ENCODE measurements around the gene DCLK2. TPM values are rescaled to one million over a fixed set of nuclear protein-coding genes. Genes with fewer than 3 reads are reported as not detected.

DCLK2 gene
- total RNA-seq, 1 donor from 2014 or later, result 7.3 TPM

DNA sequence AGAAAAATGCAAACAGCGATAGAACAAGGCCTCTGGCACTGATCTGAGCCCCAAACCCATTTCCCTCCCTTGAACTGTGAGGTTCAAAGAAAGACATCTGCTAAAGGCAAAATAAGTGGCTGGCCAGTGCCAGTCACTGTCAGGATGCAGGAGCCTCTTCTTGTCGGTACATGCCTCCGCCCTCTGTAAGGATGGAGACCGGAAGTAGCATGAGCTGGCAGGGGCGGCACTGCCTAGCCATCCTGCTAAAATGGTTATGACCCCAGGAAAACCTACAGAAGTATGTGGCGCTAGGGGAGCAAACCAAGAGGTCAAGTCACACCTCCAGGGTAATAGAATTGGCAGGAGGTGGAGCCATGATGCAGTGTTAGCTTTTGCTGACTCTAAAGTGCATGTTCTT is 180.3 kb downstream of the DCLK2 start:
- Histone ChIP-seq H3K27ac (ENCODE audit: low read depth, low read length) (no peak overlapping the region), H3K27me3 (ENCODE audit: control insufficient read depth in 3 of 3, insufficient read depth in 3 of 3, low read length in 3 of 3) (no peaks in the 10 kb centered on the region), H3K9me3 (ENCODE audit: control insufficient read depth in 3 of 3, low read length in 3 of 3) (no peaks in the 10 kb centered on the region), H3K4me1 (ENCODE audit: control insufficient read depth in 3 of 3, insufficient read depth in 3 of 3, low read length in 3 of 3) (no peaks in the 10 kb centered on the region), H3K4me3 (ENCODE audit: low read length in 3 of 3) (no peak overlapping the region), H3K9ac (ENCODE audit: low read depth in 1 of 3, low read length in 3 of 3) (no peak overlapping the region), H3K36me3 (ENCODE audit: control insufficient read depth in 3 of 3, insufficient read depth in 3 of 3, low read length in 3 of 3) (no peaks in the 10 kb centered on the region)

DNA sequence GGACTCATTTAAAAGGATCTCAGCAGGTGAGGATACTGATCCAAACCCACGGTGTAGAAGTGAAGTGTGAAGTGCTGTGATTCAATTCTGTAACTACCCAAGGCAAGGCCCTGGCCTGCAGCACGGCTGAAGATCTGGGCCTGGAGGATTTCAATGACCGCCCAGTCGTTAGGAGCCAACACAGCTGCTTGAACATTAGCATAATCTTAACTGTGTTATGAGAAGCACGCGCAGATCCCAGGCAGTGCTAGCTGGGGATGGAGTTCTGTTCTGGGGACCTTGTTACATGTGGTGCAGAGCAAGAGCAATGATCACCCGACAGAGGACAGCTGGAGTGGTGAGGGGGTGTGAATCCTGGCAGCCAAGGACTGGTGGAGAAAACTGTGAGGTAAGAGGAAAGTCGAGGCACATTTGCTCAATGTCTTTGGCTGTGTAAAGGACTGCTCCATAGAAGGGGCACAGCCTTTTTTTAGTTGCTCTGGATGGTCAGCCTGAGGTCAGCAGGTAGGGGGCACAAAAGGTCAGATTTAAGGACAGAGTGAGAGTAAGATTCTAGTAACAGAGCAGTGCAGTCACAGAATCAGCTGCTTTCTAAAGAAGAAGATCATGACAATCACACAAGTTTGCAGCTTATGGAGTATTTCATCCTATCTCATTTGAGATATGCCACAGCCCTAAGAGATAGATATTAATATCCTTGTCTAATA is 181.8 kb downstream of the DCLK2 start:
- Histone ChIP-seq H3K27ac (ENCODE audit: low read depth, low read length) (no peak overlapping the region), H3K36me3 (ENCODE audit: control insufficient read depth in 3 of 3, insufficient read depth in 3 of 3, low read length in 3 of 3) (no peaks in the 10 kb centered on the region), H3K9ac (ENCODE audit: low read depth in 1 of 3, low read length in 3 of 3) (no peak overlapping the region)

DNA sequence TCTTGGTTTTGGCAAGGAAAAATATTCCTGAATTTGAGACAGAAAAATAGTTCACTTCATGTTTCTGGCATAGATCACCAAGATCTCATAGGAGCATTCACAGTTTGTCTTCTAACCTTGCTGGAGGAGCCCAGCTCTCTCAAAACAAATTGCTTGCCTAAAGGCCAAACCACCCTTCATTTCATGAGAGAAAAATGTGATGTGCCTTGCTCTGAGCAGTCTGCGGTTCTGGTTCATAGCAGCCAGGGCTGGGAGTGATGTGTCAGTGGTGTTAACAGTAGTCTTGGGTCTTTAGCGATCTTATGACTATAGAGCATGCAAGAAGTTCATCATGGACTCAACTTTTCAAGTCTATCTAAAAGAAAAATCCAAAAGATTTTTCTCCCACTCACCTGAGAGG is 183.3 kb downstream of the DCLK2 start:
- H3K27ac ChIP-seq (ENCODE audit: low read depth, low read length), result no peak overlapping the region

More for the DNA sequence above, 181.8 kb downstream of the DCLK2 start:
- Histone ChIP-seq H3K27me3 (ENCODE audit: control insufficient read depth in 3 of 3, insufficient read depth in 3 of 3, low read length in 3 of 3) (no peaks in the 10 kb centered on the region), H3K4me3 (ENCODE audit: low read length in 3 of 3) (no peak overlapping the region), H3K9me3 (ENCODE audit: control insufficient read depth in 3 of 3, low read length in 3 of 3) (no peaks in the 10 kb centered on the region), H3K4me1 (ENCODE audit: control insufficient read depth in 3 of 3, insufficient read depth in 3 of 3, low read length in 3 of 3) (no peaks in the 10 kb centered on the region)

DNA sequence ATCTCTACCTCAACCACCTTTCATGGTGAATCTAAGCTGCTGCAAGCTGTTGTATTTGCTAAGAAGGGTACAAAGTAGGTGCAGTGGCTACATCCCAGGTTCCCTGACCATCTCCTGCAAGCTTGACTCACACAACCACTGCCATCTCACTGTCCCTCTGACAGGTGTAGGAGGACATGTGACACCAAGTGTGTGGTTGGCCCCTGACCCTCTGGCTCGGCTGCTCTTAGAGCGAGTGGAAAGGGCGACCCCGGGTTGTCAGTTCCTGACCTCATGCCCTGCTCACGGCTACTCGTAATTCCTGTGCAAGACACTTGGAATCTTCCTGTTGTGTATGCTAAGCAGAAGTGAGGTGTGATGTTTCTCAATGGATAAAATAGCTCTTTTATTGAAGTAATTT is 184.4 kb downstream of the DCLK2 start:
- H3K9ac ChIP-seq (ENCODE audit: low read depth in 1 of 3, low read length in 3 of 3), result no peak overlapping the region

More for the DNA sequence above, 183.3 kb downstream of the DCLK2 start:
- Histone ChIP-seq H3K4me3 (ENCODE audit: low read length in 3 of 3) (no peak overlapping the region), H3K4me1 (ENCODE audit: control insufficient read depth in 3 of 3, insufficient read depth in 3 of 3, low read length in 3 of 3) (no peaks in the 10 kb centered on the region), H3K9me3 (ENCODE audit: control insufficient read depth in 3 of 3, low read length in 3 of 3) (no peaks in the 10 kb centered on the region), H3K27me3 (ENCODE audit: control insufficient read depth in 3 of 3, insufficient read depth in 3 of 3, low read length in 3 of 3) (no peaks in the 10 kb centered on the region), H3K36me3 (ENCODE audit: control insufficient read depth in 3 of 3, insufficient read depth in 3 of 3, low read length in 3 of 3) (no peaks in the 10 kb centered on the region), H3K9ac (ENCODE audit: low read depth in 1 of 3, low read length in 3 of 3) (no peak overlapping the region)

DNA sequence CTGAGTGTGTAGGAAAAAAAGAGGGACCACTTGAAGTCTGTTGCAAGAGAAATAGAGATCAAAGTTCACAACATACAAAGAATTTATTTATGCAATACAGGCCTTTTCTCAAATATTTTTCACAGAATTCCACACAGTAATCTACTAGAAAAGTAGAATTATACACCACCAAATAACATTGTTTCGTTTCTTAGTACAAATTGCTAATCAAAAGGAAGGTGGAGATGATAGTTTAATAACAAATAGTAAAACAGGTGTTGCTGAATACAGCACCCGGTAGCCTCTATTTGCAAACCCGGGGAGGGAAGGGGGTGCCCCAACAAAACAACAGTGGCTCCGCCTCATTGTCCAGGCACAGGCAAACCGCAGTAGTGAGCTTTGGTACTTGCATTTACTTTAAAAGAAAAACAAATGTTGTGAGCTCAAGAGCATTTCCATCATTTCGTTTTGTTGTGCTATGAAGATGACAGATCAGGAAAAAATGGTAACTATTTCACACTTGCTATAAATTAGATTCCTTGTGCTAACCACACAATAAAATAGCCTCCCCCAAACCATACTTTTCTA is 186.4 kb downstream of the DCLK2 start:
- Histone ChIP-seq H3K4me1 (ENCODE audit: control insufficient read depth in 3 of 3, insufficient read depth in 3 of 3, low read length in 3 of 3) (no peaks in the 10 kb centered on the region), H3K9me3 (ENCODE audit: control insufficient read depth in 3 of 3, low read length in 3 of 3) (no peaks in the 10 kb centered on the region), H3K9ac (ENCODE audit: low read depth in 1 of 3, low read length in 3 of 3) (no peak overlapping the region), H3K36me3 (ENCODE audit: control insufficient read depth in 3 of 3, insufficient read depth in 3 of 3, low read length in 3 of 3) (no peaks in the 10 kb centered on the region), H3K27ac (ENCODE audit: low read depth, low read length) (no peak overlapping the region), H3K4me3 (ENCODE audit: low read length in 3 of 3) (no peak overlapping the region), H3K27me3 (ENCODE audit: control insufficient read depth in 3 of 3, insufficient read depth in 3 of 3, low read length in 3 of 3) (no peaks in the 10 kb centered on the region)

More for the DNA sequence above, 184.4 kb downstream of the DCLK2 start:
- H3K4me3 ChIP-seq (ENCODE audit: low read length in 3 of 3), result no peak overlapping the region
- H3K27me3 ChIP-seq (ENCODE audit: control insufficient read depth in 3 of 3, insufficient read depth in 3 of 3, low read length in 3 of 3), result no peaks in the 10 kb centered on the region
- H3K4me1 ChIP-seq (ENCODE audit: control insufficient read depth in 3 of 3, insufficient read depth in 3 of 3, low read length in 3 of 3), result no peaks in the 10 kb centered on the region
- H3K9me3 ChIP-seq (ENCODE audit: control insufficient read depth in 3 of 3, low read length in 3 of 3), result no peaks in the 10 kb centered on the region
- no peaks in the 10 kb centered on the region for H3K36me3 ChIP-seq (ENCODE audit: control insufficient read depth in 3 of 3, insufficient read depth in 3 of 3, low read length in 3 of 3)
- H3K27ac ChIP-seq (ENCODE audit: low read depth, low read length), result no peak overlapping the region

DNA sequence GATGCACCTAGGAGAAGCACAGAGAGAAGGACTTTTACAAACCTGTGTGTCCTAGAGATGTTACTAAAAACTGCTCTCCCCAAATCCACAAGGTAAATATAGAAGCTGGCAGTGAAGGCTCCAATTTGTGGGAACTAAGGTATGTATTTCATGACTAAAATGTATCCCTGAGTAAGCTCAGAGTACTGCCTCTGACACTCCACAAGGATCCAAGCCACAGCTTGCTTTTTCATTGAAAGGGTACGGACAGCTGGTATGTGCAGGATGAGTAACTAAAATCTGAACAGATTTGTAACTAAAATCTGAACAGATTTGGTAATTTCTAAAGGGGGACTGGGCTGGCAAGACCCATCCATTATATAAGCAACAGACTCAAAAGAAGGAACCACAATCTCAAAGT is 187.6 kb downstream of the DCLK2 start:
- no peak overlapping the region for H3K4me3 ChIP-seq (ENCODE audit: low read length in 3 of 3)
- H3K27me3 ChIP-seq (ENCODE audit: control insufficient read depth in 3 of 3, insufficient read depth in 3 of 3, low read length in 3 of 3), result no peaks in the 10 kb centered on the region
- no peaks in the 10 kb centered on the region for H3K4me1 ChIP-seq (ENCODE audit: control insufficient read depth in 3 of 3, insufficient read depth in 3 of 3, low read length in 3 of 3)
- H3K36me3 ChIP-seq (ENCODE audit: control insufficient read depth in 3 of 3, insufficient read depth in 3 of 3, low read length in 3 of 3), result no peaks in the 10 kb centered on the region
- no peak overlapping the region for H3K27ac ChIP-seq (ENCODE audit: low read depth, low read length)
- no peak overlapping the region for H3K9ac ChIP-seq (ENCODE audit: low read depth in 1 of 3, low read length in 3 of 3)
- H3K9me3 ChIP-seq (ENCODE audit: control insufficient read depth in 3 of 3, low read length in 3 of 3), result no peaks in the 10 kb centered on the region

DNA sequence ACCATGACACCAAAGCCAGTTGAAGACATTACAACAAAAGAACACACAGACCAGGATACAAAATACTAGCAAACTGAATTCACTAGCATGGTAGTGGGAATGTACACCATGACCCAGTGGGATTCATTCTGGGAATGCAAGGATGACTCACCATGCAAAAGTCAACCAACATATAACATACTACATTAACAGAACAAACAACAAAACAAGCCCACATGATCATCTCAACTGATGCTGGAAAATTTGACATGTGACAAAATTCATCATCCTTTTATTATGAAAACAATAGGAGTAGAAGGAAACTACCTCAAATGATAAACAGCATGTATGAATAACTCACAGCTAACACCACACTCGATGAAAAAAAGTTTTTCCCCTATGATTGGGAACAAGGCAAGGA is 190.2 kb downstream of the DCLK2 start:
- no peaks in the 10 kb centered on the region for H3K36me3 ChIP-seq (ENCODE audit: control insufficient read depth in 3 of 3, insufficient read depth in 3 of 3, low read length in 3 of 3)
- H3K27ac ChIP-seq (ENCODE audit: low read depth, low read length), result no peak overlapping the region
- no peaks in the 10 kb centered on the region for H3K9me3 ChIP-seq (ENCODE audit: control insufficient read depth in 3 of 3, low read length in 3 of 3)
- H3K4me3 ChIP-seq (ENCODE audit: low read length in 3 of 3), result no peak overlapping the region
- H3K27me3 ChIP-seq (ENCODE audit: control insufficient read depth in 3 of 3, insufficient read depth in 3 of 3, low read length in 3 of 3), result no peaks in the 10 kb centered on the region
- H3K4me1 ChIP-seq (ENCODE audit: control insufficient read depth in 3 of 3, insufficient read depth in 3 of 3, low read length in 3 of 3), result no peaks in the 10 kb centered on the region
- no peak overlapping the region for H3K9ac ChIP-seq (ENCODE audit: low read depth in 1 of 3, low read length in 3 of 3)

DNA sequence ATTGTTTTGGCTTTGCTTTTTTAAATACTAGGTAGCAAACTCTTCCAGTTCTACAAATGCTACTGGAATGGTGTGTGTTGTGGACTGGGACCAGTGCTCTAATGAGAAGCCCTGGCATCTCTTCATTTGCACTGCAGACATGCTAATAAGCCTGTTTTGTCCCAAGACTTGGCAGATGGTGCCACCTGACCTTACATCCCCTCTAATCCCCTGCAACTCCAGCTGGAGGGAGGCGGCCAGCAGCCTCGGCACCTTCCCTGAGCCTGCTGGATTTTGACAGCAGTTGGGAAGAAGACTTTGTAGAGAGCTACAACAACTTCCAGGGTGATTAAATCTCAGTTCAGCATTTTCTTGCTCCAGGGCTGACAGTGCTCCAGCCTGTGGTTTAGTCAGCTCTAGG is 200.0 kb downstream of the DCLK2 start:
- no peaks in the 10 kb centered on the region for H3K4me1 ChIP-seq (ENCODE audit: control insufficient read depth in 3 of 3, insufficient read depth in 3 of 3, low read length in 3 of 3)
- no peaks in the 10 kb centered on the region for H3K9me3 ChIP-seq (ENCODE audit: control insufficient read depth in 3 of 3, low read length in 3 of 3)
- H3K9ac ChIP-seq (ENCODE audit: low read depth in 1 of 3, low read length in 3 of 3), result no peak overlapping the region
- no peaks in the 10 kb centered on the region for H3K27me3 ChIP-seq (ENCODE audit: control insufficient read depth in 3 of 3, insufficient read depth in 3 of 3, low read length in 3 of 3)
- no peak overlapping the region for H3K27ac ChIP-seq (ENCODE audit: low read depth, low read length)
- H3K36me3 ChIP-seq (ENCODE audit: control insufficient read depth in 3 of 3, insufficient read depth in 3 of 3, low read length in 3 of 3), result peaks cover 0 to 10% (median 2%) of the 10 kb centered on the region in 3 donors
- H3K4me3 ChIP-seq (ENCODE audit: low read length in 3 of 3), result no peak overlapping the region

DNA sequence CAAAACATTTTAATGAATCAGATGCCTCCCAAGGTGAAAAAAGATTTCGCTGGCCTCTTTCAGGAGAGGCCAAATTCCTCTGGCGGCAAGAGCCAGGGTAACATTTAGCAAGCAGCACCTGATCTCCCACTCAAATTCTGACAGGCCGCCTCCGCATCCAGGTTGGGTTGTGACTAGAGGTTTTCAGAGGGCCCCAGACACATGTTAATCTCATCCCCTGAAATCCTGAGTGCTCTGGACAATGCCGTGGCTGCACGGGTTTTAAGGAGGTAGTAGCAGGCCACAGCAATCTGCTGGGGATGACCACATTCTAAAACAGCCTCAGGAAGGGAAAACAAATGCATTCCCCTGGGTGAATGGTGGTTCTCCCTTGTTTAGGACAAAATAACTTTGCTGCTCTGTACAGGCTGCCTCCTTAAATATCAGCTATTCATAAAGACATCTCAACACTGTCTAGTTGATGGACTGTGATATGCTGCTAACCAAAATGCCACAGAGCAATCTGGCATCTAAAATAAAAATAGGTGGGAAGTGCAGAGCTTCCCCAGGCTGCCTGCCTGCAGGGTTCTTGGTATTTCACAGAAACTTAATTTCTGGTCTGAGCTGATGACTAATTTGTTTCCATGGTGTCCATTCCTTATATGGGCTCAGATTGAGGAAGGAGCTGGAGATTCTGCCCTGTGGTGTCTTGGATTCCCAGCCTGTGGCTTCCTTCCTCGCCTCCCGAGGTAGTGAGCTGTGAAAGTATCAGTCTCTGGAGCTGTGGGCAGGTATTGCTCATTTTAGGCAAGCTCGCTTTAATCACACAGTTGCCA is 202.0 kb downstream of the DCLK2 start:
- peaks cover 0 to 13% (median 2%) of the 10 kb centered on the region in 3 donors for H3K36me3 ChIP-seq (ENCODE audit: control insufficient read depth in 3 of 3, insufficient read depth in 3 of 3, low read length in 3 of 3)
- H3K9ac ChIP-seq (ENCODE audit: low read depth in 1 of 3, low read length in 3 of 3), result no peak overlapping the region
- no peaks in the 10 kb centered on the region for H3K27me3 ChIP-seq (ENCODE audit: control insufficient read depth in 3 of 3, insufficient read depth in 3 of 3, low read length in 3 of 3)
- H3K4me3 ChIP-seq (ENCODE audit: low read length in 3 of 3), result no peak overlapping the region
- no peaks in the 10 kb centered on the region for H3K4me1 ChIP-seq (ENCODE audit: control insufficient read depth in 3 of 3, insufficient read depth in 3 of 3, low read length in 3 of 3)
- H3K27ac ChIP-seq (ENCODE audit: low read depth, low read length), result no peak overlapping the region
- H3K9me3 ChIP-seq (ENCODE audit: control insufficient read depth in 3 of 3, low read length in 3 of 3), result no peaks in the 10 kb centered on the region

DNA sequence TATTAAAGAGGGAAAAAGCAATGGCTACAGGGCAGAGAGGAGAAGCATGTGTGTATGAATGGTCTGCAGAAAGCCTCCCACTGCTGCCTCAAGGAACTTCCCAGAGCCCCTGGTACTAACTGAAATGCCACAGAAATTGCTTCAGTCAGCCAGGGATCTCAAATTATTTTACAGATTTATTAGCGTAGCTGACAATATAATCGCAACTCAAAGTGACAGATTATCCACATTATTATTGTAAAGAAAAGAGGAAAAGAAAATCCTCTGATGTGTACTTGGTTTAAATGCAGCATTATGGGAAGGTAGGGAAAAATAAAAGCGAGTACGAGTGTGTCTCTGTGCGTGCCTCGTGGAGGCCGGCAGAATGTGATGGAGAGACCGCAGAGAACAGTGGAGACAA is 202.7 kb downstream of the DCLK2 start:
- Histone ChIP-seq H3K27ac (ENCODE audit: low read depth, low read length) (no peak overlapping the region), H3K4me1 (ENCODE audit: control insufficient read depth in 3 of 3, insufficient read depth in 3 of 3, low read length in 3 of 3) (no peaks in the 10 kb centered on the region), H3K9ac (ENCODE audit: low read depth in 1 of 3, low read length in 3 of 3) (no peak overlapping the region), H3K4me3 (ENCODE audit: low read length in 3 of 3) (no peak overlapping the region), H3K9me3 (ENCODE audit: control insufficient read depth in 3 of 3, low read length in 3 of 3) (no peaks in the 10 kb centered on the region), H3K27me3 (ENCODE audit: control insufficient read depth in 3 of 3, insufficient read depth in 3 of 3, low read length in 3 of 3) (no peaks in the 10 kb centered on the region), H3K36me3 (ENCODE audit: control insufficient read depth in 3 of 3, insufficient read depth in 3 of 3, low read length in 3 of 3) (peaks cover 0 to 15% (median 2%) of the 10 kb centered on the region in 3 donors)
